Activated T-cell treated with anti-CD3 and anti-CD28 coated beads for 48 hours (primary cell): ENCODE data around the gene GOLGA6L6.
"Not testable (repeated sequence)": the region's sequence is repeated elsewhere in the genome, so short reads cannot be mapped to it uniquely, and the experiment has no call there.

Source experiments
- DNase-seq: peaks from one replicate; pipeline ENCODE4 v3.0.0-alpha.2; 2020; ENCODE audit warnings: low read depth

The GOLGA6L6 gene, protein sequence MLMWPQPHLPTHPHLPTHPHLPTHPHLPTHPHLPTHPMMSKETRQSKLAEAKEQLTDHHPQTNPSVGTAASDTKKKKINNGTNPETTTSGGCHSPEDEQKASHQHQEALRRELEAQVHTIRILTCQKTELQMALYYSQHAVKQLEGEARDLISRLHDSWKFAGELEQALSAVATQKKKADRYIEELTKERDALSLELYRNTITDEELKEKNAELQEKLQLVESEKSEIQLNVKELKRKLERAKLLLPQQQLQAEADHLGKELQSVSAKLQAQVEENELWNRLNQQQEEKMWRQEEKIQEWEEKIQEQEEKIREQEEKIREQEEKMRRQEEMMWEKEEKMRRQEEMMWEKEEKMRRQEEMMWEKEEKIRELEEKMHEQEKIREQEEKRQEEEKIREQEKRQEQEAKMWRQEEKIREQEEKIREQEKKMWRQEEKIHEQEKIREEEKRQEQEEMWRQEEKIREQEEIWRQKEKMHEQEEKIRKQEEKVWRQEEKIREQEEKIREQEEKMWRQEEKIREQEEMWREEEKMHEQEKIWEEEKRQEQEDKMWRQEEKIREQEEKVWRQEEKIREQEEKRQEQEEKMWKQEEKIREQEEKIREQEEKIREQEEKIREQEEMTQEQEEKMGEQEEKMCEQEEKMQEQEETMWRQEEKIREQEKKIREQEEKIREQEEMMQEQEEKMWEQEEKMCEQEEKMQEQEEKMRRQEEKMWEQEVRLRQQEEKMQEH

GRCh38 chr15:20541700-20542099 is at the start of gene GOLGA6L6:
Gene GOLGA6L6, minus strand, starts transcription at chr15:20541800. Its CDS starts 91 bp downstream, at chr15:20541709.
- DNase-seq = not testable (repeated sequence)

DNA sequence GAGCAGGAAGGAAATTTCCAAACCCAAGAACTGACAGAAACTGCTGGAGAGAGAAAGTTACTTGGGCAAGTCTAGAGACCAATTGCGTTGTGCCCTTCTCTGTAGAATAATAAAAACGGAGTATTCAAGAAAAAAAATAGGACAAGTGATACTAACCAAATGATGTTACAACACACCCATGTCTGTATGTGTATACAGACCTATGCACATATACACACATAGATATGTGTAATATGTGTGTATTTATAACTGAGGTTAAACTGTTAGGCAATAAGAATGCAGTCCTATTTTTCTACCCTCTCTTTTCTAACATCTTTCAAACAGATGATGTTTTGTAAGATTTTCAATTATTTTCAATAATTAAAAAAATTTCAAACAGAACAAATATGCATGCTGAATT is 48.5 kb upstream of the GOLGA6L6 start:
- not testable (repeated sequence) for DNase-seq

- not testable (repeated sequence) for DNase-seq
These were observed 45.2 kb upstream of the GOLGA6L6 start for GRCh38 chr15:20586821-20587220.

DNA sequence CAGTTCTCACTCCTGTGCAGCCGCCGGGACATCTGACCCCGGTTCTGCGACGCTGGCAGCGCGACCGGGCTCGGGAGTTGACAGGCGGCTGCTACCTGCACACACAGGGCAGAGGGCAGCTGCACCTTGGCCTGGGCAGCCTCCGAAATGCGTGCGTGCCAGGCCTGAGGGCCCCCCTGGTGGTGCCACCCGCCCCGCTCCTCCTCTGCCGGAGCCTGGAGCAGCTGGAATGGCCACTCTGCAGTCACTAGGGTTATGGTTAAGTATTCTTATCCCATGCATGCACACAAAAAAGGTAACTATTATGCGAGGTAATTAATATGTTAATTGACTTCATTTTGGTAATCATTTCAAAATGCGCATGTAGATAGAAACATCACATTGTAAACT is 41.1 kb upstream of the GOLGA6L6 start:
- not testable (repeated sequence) for DNase-seq

- not testable (repeated sequence) for DNase-seq
These were observed 40.6 kb upstream of the GOLGA6L6 start for GRCh38 chr15:20582109-20582725.

DNA sequence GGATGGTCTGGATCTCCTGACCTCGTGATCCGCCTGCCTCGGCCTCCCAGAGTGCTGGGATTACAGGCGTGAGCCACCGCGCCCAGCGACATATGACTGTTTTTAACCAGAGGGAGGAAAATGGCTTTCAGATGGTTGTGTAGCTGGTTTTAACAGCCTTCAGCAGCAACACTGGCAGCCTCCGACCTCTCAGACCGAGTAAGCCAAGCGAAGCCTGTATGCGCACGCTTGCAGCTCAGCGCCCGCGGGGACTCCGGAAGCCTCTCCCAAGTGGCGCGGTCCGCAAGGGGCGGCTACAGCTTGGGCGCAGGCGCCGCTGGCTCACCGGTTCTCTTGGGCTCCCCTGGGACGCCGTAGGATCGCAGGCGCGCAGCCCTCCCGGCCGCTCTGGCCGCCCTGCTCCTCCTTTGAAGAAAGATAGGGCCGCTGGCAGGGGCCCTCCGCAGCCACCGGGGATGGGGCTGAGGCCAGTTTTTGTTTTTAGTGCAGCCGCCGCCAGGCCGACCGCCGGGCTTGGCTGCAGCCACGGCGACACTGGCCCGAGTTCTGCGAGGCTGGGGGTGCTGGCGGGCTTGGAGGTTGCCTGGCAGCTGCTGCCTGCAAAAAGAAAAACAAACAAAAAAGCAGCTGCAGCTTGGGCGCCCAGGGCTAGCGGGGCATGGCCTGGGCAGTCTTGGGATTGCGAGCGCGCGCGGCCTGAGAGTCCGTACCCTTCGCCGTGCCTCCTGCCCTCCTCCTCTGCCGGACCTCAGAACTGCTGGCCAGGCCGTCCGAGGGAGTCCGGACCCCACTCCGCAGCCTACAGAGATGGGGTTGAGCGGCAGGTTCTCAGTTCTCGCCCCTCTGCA is 39.9 kb upstream of the GOLGA6L6 start:
- not testable (repeated sequence) for DNase-seq

DNA sequence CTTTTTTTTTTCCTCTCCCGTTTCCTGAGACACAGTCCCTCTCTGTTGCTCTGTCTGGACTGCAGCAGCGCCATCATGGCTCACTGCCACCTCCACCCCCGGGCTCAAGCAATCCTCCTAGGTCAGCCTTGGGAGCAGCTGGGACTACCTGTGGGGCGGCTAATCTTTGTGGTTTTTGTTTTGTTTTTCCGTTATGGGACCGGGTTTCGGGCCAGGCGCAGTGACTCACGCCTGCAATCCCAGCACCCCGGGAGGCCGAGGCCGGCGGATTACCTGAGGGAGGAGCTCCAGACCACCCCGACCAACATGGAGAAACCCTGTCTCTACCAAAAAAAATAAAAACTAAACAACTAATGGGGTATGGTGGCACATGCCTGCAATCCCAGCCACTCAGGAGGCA is 38.1 kb upstream of the GOLGA6L6 start:
- DNase-seq = not testable (repeated sequence)

- not testable (repeated sequence) for DNase-seq
These were observed 9.7 kb upstream of the GOLGA6L6 start for GRCh38 chr15:20551289-20551688.

DNA sequence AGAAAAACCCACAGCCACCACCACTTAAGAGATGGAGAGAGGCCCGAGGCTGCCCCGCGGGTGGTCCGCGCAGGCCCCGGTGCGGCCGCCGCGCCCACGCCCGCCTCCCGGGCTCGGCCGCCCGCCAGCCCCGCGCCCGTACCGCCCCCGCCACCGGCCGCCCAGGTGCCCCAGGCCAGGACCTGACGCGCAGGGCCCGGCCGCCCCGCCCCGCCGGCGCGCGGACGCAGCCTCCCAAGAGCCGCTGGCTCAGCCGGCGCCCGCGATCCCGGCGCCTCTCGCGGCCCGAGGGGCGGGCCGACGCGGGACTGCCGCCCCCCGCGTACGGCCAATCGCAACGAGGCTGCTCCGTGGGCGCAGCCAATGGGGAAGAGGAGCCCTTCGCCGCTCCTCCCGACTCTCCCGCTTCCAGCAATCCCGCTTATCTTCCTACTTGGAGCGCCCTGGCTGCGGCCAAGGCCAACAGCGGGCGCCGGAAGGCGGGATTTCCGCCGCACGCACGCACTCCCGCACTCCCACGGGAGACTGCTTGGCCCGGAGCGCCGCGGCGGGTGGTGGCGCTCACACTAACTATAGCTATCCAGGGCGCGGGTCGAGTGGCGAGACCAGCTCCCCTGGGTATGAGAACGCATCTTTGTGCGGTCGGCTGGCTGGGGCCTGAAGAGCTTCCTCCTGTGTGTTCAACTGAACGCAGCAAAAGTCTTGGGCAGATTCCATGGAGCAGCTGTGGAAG is 35.5 kb downstream of the GOLGA6L6 start:
- DNase-seq = peak; percentile 12

GRCh38 chr15:20502839-20503238 is 38.8 kb downstream of the GOLGA6L6 start:
- DNase-seq = not testable (repeated sequence)

DNA sequence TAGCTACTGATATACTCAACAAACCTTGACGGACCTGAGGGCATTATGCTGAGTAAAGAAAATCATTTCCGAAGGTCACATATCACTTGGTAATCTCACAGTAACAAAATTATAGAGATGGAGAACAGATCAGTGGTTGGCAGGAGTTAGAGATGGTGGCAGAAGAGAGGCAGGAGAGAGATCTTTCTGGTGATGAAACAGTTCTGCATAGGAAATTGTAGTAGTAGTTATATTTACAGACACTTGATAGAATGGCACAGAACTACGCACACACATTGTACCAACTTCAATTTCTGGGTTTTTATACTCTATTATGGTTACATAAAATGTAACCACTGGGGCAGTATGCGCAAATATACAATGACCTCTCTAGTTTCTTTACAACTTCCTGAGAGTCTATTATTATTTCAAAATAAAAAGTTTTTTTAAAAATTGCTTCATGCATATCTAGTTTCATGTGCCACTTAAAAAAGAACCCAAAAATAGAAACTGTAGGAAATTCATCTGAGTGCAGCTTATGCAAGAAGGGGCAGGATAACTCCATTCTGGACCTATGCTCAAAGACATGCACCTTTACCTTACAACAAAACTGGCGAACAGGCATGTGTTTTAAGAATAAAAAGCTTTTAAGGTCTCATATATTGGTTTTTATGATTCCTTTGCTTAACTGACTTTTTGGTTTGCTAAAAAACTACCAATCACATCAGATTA is 39.9 kb downstream of the GOLGA6L6 start:
- not testable (repeated sequence) for DNase-seq

DNA sequence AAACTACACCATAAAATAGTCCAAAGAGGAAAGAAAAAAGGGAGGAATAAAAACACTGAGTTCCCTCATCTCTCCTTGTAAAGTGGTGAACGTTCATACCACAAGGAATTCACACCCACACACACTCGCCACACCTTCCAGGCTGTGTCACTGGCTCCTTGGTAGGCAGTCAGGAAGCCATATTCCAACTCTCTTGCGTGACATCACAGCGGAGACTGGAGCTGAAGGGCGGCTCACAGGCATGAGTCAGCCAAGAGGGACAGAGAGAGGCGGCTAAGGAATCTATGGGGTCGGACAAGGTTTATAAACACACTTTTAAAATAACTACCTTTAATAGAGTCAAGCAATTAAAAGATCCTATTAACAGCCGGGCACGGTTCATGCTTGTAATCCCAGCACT is 43.8 kb downstream of the GOLGA6L6 start:
- not testable (repeated sequence) for DNase-seq

- DNase-seq = not testable (repeated sequence)
These were observed 48.6 kb downstream of the GOLGA6L6 start for GRCh38 chr15:20493035-20493434.

- not testable (repeated sequence) for DNase-seq
These were observed 49.0 kb downstream of the GOLGA6L6 start for GRCh38 chr15:20492598-20492997.

DNA sequence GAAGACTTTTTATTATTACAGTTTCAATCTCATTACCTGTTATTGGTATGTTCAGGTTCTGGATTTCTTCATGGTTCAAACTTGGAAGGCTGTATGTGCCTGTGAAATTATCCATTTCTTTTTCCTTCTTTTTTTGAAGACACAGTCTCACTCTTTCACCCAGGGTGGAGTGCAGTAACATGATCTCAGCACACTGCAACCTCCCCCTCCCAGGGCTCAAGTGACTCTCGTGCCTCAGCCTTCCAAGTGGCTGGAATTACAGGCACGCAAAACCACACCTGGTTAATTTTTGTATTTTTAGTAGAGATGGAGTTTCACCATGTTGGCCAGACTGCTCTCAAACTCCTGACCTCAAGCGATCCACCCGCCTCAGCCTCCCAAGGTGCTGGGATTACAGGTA is 52.3 kb downstream of the GOLGA6L6 start:
- DNase-seq = not testable (repeated sequence)
